ENCODE results near the gene ATG16L1. TPM values are rescaled to one million over a fixed set of nuclear protein-coding genes. Genes with fewer than 3 reads are reported as not detected.

The ATG16L1 gene
- total and polyA plus RNA-seq, 9 donors, result 9.5 to 32.3 (median 20.0) TPM

DNA sequence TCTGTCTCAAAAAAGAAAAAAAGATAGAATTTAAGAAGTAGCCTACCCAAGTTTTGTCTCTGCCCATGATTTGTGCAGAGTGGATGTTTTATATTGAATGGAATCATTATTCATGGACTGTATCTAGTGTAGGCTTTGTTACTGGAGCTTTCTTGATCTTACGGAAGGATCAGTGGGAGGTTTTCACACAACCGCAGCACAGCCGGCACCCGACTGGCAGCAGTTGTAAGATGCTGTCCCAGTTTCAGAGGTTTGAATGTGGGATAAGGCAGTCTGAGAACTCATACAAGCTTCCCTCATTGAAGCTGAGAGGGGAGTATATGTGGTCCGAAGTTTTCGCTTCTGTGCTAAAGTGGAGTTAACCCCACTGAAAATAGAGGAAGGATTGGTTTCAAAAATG, 36.4 kb downstream of the ATG16L1 start:
- no peaks in the 10 kb centered on the region for H3K36me3 ChIP-seq
- DNase-seq, result no peak
- intact Hi-C loops (cut with DNase I), result no loop called here
- no peak overlapping the region for H3K4me3 ChIP-seq
- no peaks in the 10 kb centered on the region for H3K27me3 ChIP-seq
- TF ChIP-seq POLR2A (IDR thresholded peaks at IDR 0.05) (no peak), EP300 (IDR thresholded peaks at IDR 0.05) (no peak)
- TF ChIP-seq, protein P1, sequence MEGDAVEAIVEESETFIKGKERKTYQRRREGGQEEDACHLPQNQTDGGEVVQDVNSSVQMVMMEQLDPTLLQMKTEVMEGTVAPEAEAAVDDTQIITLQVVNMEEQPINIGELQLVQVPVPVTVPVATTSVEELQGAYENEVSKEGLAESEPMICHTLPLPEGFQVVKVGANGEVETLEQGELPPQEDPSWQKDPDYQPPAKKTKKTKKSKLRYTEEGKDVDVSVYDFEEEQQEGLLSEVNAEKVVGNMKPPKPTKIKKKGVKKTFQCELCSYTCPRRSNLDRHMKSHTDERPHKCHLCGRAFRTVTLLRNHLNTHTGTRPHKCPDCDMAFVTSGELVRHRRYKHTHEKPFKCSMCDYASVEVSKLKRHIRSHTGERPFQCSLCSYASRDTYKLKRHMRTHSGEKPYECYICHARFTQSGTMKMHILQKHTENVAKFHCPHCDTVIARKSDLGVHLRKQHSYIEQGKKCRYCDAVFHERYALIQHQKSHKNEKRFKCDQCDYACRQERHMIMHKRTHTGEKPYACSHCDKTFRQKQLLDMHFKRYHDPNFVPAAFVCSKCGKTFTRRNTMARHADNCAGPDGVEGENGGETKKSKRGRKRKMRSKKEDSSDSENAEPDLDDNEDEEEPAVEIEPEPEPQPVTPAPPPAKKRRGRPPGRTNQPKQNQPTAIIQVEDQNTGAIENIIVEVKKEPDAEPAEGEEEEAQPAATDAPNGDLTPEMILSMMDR (IDR thresholded peaks at IDR 0.05), result no peak
- no peaks in the 10 kb centered on the region for H3K9me3 ChIP-seq
- WGBS, 3 donors, result 91 to 94% (median 92%) methylated on average over 6 of the region's 6 CpGs
- H3K27ac ChIP-seq, result no peak overlapping the region
- no peaks in the 10 kb centered on the region for H3K4me1 ChIP-seq (ENCODE audit: insufficient read depth)

GRCh38 chr2:233288663-233289062, 37.2 kb downstream of the ATG16L1 start:
- H3K36me3 ChIP-seq, result no peaks in the 10 kb centered on the region
- intact Hi-C loops (cut with DNase I), result no loop called here
- 80 to 88% (median 87%) methylated on average over 5 of the region's 5 CpGs for WGBS, 3 donors

GRCh38 chr2:233289648-233290047, 38.2 kb downstream of the ATG16L1 start:
- H3K4me1 ChIP-seq (ENCODE audit: insufficient read depth), result no peaks in the 10 kb centered on the region
- no peak overlapping the region for H3K27ac ChIP-seq
- no peaks in the 10 kb centered on the region for H3K9me3 ChIP-seq
- no peak overlapping the region for H3K4me3 ChIP-seq
- intact Hi-C loops (cut with DNase I), result no loop called here
- H3K27me3 ChIP-seq, result no peaks in the 10 kb centered on the region
- TF ChIP-seq POLR2A (IDR thresholded peaks at IDR 0.05) (no peak), EP300 (IDR thresholded peaks at IDR 0.05) (no peak)
- TF ChIP-seq, protein P1 (IDR thresholded peaks at IDR 0.05), result no peak
- DNase-seq, result no peak
- 91 to 95% (median 94%) methylated on average over 12 of the region's 12 CpGs for WGBS, 3 donors
- no peaks in the 10 kb centered on the region for H3K36me3 ChIP-seq

More at GRCh38 chr2:233288663-233289062, 37.2 kb downstream of the ATG16L1 start:
- Histone ChIP-seq H3K4me1 (ENCODE audit: insufficient read depth) (no peaks in the 10 kb centered on the region), H3K27me3 (no peaks in the 10 kb centered on the region), H3K4me3 (no peak overlapping the region), H3K27ac (no peak overlapping the region), H3K9me3 (no peaks in the 10 kb centered on the region)
- no peak for TF ChIP-seq EP300 (IDR thresholded peaks at IDR 0.05)
- TF ChIP-seq, protein P1 (IDR thresholded peaks at IDR 0.05), result no peak
- TF ChIP-seq POLR2A (IDR thresholded peaks at IDR 0.05), result no peak
- DNase-seq, result no peak

DNA sequence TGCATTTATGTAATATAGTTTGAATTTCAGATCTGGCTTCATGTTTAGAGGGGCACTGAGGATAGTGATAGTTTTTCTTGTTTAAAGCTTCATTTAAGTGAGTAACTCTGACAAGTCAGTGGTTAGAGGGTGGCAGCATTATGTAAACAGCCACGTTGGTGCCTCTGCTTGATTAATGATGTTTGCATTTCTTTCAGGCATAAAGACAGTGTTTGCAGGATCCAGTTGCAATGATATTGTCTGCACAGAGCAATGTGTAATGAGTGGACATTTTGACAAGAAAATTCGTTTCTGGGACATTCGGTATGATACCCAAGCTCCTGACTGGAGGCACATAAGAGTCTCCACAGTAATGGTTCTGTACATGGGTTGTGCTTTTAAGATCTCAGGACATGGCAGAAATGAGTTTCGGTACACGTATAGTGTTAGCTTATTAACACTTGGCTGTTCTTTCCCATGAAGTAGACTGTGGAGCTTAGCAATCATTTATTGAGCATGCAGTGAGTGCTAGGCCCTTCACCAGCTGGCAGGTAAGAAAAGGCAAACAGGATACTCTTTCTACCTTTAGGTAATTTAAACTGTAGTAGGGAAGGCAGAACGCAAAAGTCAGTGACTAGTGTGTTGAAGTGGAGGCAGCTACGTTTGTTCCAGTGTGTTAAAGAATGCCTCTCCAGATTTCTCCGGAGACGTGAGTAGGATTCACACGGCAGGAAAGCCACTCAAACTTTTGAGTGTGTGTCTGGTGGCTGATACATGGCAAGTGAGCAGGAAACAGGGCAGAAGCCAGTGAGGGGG, 38.8 kb downstream of the ATG16L1 start:
- 88 to 90% (median 90%) methylated on average over 10 of the region's 10 CpGs for WGBS, 3 donors
- Histone ChIP-seq H3K4me1 (ENCODE audit: insufficient read depth) (no peaks in the 10 kb centered on the region), H3K27me3 (no peaks in the 10 kb centered on the region), H3K27ac (no peak overlapping the region), H3K36me3 (no peaks in the 10 kb centered on the region), H3K4me3 (no peak overlapping the region), H3K9me3 (no peaks in the 10 kb centered on the region)
- no peak for DNase-seq
- intact Hi-C loops (cut with DNase I), result no loop called here
- TF ChIP-seq POLR2A (IDR thresholded peaks at IDR 0.05), result no peak
- TF ChIP-seq, protein P1 (IDR thresholded peaks at IDR 0.05), result no peak
- no peak for TF ChIP-seq EP300 (IDR thresholded peaks at IDR 0.05)

Data from ovary (tissue), 9 donors.